Measurements from ENCODE around the gene SPTLC2.
"Not testable (repeated sequence)": the region's sequence is repeated elsewhere in the genome, so short reads cannot be mapped to it uniquely, and the experiment has no call there.

Gene SPTLC2, protein sequence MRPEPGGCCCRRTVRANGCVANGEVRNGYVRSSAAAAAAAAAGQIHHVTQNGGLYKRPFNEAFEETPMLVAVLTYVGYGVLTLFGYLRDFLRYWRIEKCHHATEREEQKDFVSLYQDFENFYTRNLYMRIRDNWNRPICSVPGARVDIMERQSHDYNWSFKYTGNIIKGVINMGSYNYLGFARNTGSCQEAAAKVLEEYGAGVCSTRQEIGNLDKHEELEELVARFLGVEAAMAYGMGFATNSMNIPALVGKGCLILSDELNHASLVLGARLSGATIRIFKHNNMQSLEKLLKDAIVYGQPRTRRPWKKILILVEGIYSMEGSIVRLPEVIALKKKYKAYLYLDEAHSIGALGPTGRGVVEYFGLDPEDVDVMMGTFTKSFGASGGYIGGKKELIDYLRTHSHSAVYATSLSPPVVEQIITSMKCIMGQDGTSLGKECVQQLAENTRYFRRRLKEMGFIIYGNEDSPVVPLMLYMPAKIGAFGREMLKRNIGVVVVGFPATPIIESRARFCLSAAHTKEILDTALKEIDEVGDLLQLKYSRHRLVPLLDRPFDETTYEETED

DNA sequence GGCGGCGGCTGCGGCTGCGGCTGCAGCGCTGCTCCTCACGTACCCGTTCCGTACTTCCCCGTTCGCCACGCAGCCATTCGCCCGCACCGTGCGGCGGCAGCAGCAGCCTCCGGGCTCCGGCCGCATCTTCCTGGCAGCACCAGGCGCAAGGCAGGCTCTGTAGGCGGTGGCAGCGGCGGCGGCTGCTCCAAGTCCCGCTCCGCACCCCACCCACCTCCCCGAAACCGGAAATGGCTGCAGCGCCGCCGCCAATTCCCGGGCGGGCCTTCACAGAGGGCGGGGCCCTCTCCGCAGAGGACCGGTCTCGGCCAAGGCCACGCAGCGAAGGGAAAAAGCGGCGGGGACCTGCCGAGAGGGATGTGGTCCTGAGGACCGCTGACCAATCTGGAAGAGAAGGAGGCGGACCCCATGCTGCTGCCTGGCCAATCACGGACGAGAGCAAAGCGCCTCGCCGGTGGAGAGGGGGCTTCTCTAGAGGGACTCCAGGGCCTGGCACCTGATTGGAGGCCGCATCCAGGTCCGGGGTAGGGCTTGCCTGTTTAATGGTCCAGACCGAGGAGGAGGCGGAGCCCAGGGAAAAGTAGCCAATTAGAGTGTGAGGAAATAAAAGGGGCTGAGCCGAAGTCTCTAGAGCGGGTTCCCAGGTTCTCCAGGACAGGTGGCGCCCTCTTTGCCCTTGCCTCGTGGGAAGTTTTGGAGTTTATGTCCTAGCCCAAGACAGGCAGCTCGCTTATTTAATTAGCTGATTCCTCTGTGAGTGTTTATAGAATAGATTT, at the start of gene SPTLC2:
Gene SPTLC2, minus strand, starts transcription at position 184 of the 776 bp plus-strand sequence. Its CDS starts 58 bp downstream, at position 126.
- DNase-seq, result peak; percentile 96 to 99

DNA sequence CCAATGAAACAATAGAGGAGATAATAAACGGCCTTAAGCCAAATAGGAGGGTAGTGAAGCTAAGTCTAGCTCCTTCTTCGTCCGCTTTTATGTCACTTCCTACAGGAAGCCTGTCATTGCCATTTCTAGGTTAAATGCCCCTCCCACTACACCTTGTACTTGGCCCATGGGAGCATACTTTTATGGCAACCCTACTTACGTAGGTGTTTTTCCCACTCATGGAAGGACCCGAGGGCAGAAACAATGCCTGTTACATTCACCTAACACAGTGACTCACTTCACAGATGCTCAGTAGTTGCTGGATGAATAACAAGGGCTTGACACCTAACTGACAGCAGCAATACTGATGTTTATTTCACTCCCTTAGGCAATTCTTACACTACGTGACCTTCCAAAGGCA, 46.9 kb upstream of the SPTLC2 start:
- DNase-seq, result no peak

DNA sequence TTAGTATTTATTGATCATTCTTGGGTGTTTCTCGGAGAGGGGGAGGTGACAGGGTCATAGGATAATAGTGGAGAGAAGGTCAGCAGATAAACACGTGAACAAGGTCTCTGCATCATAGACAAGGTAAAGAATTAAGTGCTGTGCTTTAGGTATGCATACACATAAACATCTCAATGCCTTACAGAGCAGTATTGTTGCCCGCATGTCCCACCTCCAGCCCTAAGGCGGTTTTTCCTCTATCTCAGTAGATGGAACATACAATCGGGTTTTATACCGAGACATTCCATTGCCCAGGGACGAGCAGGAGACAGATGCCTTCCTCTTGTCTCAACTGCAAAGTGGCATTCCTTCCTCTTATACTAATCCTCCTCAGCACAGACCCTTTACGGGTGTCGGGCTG, 45.1 kb upstream of the SPTLC2 start:
- not testable (repeated sequence) for DNase-seq

DNA sequence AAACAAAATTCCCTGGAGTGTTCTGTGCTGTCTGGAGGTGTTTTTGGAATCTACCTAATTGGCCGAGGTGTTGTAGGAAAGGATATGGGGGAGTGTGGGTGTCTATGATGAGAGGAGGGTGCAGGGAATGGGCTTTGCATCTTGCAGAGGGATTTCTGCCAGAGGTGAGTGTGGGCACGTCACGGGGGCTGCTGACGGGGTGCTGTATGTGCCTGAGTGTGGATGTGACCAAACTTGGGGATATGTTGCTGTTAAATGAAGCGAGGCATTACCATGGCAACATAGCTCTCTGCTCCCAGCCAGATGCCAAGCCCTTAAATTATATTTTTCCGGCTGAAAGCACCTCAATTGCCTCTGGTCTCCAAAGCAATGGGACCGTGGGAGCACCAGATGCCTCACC, 44.3 kb upstream of the SPTLC2 start:
- peak; percentile 90 to 93 for DNase-seq

DNA sequence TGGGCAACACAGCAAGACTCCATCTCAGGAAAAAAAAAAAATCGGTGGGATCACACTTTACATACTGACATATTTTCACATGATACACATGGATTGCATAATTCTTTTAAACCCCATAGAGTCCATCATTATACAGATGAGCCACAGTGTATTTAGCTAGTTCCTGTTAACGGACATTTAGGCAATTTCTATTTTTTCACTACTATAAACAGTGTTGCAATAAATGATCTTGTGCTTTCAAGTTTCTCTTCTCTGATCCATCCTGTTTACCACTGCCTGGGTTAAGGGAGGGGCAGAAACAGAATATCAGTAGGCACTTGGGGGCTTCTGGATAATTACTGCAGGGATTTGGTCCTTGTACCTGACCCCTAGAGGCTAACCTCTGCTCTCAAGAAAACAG, 43.4 kb upstream of the SPTLC2 start:
- DNase-seq, result no peak

DNA sequence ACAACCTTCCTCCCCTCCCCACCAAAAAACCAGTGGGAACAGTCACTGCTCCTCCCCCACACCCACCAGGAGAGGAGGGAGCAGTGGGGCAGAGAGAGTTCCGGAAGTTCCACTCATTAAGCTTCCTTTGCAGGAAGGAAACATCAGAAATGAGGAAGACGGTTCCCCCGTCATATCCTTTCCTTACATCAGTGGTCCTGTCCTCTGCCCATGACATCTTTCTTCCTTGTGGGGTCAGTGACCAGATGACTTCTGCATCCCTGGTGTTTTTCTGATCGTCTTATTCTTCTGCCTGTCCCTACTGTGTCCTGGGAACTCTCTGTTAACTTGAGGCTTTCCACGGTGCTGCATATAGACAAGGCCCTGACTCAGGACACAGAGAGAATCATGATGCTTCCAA, 40.8 kb upstream of the SPTLC2 start:
- DNase-seq, result no peak

DNA sequence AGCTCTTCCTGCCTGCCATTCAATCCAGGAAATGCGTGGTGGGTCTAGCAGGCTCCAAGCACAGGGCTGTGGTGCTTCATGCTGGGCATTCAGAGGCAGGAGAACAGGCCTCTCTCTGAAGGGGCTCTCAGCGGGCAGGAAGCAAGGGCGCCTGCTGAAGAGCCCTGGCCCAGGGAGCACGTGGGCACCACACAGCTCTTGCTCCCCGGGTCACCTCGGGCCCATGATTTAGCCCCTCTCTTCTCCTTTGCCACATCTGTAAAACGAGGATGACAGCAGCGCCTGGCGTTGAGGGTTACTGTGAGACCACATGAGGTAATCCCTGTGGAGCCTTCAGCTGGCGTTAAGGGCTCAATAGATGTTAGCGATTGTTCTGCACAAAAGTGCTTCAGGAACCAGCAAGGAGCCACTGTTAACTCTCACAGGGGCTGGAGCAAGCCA, 37.6 kb upstream of the SPTLC2 start:
- DNase-seq, result no peak

DNA sequence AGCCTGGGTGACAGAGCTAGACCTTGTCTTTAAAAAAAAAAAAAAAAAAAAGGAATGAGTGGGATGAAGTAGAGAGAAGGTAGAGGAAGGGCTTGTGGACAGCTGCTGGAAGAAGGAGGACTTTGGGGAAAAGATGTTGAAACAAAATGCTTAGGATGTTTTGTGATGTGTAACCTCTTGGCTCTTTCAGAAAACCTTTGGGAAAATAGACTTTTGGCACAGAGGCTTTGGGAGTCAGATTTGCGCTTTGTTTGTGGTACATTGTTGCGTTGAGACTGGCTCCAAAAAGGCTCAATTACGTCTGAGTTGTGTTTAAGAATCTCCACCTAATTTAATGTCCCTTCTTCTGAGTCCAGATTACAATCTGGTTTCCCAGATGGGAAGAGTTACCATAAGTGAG, 32.9 kb upstream of the SPTLC2 start:
- no peak for DNase-seq

DNA sequence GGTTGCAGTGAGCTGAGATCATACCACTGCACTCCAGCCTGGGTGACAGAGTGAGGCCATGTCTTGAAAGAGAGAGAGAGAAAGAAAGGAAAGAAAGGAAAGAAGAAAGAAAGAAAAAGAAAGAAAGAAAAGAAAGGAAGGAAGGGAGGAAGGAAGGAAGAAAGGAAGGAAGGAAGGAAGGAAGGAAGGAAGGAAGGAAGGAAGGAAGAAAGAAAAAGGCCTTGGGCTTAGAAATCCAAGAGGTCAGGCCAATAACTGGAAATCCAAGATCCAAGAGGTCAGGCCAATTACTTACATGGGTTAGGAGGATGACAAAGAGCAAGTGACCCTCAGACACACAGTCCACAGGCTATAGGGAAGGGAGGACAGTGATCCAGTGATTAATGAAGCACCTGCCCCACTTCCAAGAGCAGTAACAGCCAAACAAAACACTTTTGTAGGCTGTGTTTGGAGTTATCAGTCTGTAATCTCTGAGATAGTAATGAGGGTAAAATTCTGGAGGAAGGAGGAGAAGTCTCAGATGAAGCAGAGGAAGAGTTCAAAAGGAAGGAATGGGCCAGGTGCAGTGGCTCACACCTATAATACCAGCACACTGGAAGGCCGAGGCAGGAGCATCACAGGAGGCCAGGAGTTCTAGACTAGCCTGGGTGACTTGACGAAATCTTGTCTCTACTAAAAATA, 32.2 kb upstream of the SPTLC2 start:
- no peak for DNase-seq

DNA sequence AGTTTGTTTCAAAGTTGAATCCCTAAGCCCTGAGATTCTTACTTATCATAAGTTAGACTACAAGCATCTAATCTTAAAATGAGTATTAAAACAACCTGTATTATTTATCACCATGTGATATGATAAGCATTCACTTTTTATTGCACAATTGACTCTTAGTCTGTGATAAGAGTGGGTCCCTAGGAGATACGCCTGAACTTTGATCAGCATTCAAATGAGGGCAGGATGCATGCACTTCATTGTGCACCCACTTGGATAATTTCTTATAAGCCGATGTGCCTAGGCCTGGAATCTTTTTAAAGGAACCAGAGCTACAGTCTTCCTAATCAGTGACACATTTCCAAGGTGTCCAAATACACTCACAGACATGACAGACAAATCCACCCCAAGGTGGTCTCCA, 31.4 kb upstream of the SPTLC2 start:
- DNase-seq, result no peak

DNA sequence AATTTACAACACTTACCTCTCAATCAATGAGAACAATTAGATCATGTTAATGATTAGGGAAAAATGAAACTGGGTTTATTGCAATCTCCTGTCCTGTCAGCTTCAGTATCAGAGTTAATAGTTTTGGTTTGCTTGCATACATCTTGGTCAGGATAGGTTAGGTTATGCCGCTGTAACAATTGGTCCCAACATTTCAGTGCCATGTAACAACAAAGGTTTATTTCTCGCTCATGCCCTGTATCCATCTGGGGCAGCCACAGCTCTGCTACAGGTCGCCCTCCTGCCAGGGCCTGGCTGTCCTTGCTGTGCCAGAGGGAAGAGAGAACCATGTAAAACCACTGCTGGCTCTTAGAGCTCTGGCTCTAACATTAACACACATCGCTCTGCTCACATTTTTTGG, 30.5 kb upstream of the SPTLC2 start:
- DNase-seq, result no peak

DNA sequence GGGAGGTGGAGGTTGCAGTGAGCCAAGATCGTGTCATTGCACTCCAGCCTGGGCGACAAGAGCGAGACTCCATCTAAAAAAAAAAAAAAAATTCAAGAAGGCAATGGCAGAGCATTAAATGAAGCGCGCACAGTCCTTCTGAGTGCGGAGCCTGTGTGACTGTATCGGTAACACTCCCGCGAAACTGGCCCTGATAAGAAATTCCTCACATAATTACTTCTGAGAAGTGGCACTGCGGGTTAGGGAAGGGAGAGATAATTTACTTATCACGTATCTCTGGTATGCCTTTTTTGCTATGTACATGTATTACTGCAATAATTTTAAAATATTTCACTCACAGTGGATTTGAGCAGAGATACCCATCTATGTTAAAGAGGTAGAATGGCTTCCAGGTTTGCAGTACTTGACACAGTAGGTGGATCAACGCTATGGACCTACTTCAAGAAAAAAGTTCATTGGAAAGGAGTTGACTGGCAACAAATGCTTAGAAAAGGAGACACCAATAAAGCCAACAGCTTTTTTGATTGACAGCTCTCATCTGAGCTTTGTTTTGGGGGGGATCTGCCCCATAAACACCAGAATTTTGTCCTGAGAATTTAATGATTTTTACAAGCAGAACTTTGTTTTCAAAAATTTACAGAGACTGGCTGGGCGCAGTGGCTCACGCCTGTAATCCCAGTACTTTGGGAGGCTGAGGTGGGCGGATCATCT, 29.2 kb upstream of the SPTLC2 start:
- DNase-seq, result no peak

DNA sequence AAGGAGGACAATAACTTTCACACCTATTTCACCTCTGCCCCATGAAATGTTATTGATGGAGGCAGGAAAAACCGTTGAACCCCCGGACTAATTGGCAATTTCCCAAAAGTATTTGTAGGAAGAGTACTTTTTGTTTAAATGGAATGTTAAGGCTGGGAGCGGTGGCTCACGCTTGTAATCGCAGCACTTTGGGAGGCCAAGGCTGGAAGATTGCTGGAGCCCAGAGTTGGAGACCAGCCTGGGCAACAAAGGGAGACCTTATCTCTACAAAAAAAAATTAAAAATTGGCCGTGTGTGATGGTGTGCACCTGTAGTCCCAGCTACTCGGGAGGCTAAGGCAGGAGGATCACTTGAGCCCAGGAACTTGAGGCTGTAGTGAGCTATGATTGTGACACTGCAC, 26.0 kb upstream of the SPTLC2 start:
- DNase-seq, result no peak

DNA sequence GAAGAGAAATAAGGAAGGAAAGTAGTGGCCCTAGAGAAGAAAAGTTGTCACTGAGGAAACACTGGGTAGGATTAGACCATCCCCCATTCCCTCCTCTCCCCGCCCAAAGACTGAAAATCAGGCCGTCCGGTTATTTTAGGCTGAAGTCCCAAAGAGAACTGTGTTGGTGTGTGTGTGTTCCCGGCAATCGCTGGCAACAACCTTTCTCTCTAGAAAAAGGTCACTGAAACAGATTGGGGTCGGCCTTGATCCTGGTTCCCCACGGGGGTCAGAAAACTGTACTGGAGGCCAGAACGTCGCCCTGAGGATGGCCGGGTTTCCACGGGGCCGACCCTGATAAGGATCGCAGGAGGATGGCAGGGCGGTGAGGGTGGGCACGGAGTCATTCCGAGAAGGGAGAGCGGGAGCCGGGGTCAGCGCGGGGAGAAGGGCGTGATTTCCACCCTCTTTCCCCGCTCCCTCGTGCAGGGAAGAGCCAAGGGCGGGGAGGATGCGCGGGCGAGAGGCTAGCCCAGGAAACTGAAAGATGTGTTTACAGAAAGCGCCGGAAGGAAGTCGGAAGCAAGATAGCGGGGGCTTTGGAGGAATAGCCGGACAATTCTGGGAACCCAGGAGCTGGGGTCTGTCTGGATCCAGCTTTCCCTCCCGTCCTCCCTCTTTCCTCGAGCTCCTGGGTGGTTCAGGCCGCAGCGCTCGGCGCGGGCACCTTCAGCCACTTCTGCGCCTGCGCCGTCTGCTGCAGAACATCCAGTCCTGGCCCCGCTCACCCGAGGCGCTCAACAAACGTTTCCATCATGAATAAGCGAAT, 25.3 kb upstream of the SPTLC2 start:
- no peak for DNase-seq

DNA sequence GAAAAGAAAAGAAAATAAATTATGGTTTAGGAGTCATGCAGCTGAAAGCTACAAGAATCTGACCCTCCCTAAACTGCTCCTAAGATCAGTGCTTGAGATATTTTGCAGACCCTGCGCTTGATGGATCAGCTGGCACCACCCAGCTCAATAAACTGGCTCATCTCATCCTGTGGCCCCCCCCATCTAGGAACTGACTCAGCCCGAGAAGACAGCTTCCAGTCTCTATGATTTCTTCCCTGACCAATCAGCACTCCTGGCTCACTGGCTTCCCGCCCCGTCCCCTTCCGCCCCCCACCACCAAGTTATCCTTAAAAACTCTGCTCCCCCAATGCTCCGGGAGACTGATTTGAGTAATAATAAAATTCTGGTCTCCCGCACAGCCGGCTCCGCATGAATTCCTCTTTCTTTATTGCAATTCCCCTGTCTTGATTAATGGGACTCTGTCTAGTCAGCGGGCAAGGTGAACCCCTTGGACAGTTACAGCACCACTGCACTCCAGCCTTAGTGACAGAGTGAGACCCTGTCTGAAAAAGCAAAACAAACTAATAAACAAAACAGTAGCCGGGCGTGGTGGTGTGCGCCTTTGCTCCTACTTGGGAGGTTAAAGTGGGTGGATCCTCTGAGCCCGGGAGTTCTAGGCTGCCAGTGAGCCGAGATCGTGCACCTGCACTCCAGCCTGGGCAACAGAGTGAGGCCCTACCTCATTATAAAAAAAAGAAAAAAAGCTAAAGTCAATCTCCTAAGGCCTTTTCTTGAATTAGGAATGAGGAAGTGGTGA, 24.5 kb upstream of the SPTLC2 start:
- no peak for DNase-seq

DNA sequence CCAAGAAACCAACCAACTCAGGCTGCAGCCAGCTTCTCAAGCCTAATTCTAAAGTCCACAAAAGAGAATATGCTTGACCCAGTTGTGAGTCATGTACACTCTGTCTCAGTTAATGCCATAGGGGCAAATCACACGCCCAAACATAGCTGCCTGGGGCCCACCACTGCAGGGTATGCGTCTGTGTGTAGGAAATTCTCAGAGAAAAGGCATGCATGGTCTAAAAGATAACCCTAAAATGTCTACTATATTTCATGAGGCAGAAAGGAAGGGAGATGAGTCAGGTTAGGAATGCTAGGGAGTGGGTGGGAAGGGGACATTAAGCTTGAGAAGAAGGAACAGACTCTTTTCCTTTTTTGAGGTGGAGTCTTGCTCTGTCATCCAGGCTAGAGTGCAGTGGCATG, 22.3 kb upstream of the SPTLC2 start:
- DNase-seq, result no peak

DNA sequence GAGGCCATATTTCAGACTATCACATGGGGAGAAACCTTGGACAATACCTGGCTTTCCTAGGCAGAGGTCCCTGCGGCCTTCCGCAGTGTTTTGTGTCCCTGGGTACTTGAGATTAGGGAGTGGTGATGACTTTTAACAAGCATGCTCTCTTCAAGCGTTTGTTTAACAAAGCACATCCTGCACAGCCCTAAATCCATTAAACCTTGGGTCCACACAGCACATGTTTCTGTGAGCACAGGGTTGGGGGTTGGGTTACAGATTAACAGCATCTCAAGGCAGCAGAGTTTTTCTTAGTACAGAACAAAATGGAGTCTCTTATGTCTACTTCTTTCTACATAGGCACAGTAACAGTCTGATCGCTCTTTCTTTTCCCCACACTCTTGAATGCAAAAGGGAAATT, 19.4 kb upstream of the SPTLC2 start:
- not testable (repeated sequence) for DNase-seq

DNA sequence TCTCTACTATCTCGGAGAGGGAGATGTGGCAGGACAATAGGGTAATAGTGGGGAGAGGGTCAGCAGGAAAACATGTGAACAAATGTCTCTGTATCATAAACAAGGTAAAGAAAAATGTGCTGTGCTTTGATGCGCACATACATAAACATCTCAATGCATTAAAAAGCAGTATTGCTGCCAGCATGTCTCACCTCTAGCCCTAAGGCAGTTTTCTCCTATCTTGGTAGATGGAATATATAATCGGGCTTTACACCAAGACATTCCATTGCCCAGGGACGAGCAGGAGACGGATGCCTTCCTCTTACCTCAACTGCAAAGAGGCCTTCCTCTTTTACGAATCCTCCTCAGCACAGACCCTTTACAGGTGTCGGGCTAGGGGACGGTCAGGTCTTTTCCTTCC, 19.0 kb upstream of the SPTLC2 start:
- DNase-seq, result not testable (repeated sequence)

DNA sequence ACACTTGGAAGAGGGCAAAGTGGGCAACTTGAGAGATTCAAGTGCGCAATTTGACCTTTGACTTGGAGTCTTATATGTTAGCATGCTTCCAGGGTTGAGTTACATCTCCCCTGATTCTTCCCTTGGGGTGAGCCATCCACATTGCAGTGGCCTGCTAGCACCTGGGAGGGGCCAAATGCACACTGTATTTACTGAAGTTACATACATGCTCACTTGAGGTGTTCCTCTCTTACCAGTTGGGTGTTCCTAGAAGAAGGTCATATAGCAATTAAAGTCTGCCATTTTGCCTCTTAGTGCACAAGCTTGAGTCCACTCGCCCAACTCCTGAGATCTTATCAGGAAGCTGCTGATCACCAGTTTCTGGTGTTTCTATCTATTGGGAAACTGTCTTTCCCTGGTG, 13.7 kb upstream of the SPTLC2 start:
- DNase-seq, result no peak

DNA sequence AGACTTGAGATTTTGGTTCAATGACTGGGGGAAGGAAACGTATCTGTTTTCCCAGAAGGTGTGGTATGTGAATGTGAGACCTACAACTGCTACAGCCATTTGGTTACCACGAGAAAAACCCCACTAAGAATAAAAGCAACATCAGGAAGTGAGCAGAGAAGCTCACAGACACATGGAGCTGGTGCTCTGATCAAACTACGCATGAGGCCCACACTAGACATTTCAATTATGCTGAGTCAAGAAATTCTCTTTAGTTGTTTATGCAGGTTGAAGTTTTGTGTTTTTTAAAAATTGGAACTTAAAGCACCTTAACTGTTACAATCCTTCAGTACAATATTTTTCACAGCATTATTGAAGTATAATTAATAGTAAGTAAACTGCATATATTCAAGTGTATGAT, 8.9 kb upstream of the SPTLC2 start:
- no peak for DNase-seq

DNA sequence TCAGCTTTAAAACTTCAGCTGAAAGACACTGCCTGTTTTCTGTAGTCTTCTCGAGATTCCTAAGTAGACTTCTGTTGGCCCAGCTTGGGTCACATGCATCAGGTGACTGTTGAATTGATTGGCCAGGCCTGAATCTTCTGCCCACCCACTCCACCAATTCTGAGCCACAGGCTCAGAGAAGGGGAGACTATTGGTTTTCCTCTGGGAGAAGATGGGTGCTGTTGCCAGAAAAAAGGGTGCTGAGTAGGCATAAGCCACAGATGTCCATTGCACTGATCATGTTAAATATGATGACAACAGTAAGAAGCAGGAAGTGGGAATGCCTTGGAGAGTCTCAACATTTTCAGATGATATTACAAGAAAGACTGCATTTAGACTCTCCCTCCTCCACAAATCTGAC, 6.8 kb upstream of the SPTLC2 start:
- DNase-seq, result no peak

Data from NCI-H446 (cell line).